CD14-positive monocyte (primary cell): ENCODE measurements around the gene LRRC4B. TPM values are rescaled to one million over a fixed set of nuclear protein-coding genes. Genes with fewer than 3 reads are reported as not detected.

ENCODE experiments used
- DNase-seq, 3 donors: peaks; one replicate each; pipeline ENCODE4 v3.0.0-alpha.2; 2011 to 2022
- H2AFZ ChIP-seq: 2 replicates; pipeline ENCODE4 v1.6.0; 2012; ENCODE audit warnings: mild to moderate bottlenecking, low read depth, low read length, inconsistent platforms; ENCODE audit not compliant: insufficient read depth, poor library complexity, severe bottlenecking
- H3K27ac ChIP-seq, 2 donors: 1 replicate in 1 of 2; 2 replicates in 1 of 2; pipeline ENCODE4 v1.5.1; 2012 to 2013; ENCODE audit warnings: low read length in 2 of 2, control low read depth in 1 of 2, inconsistent platforms in 1 of 2, low read depth in 1 of 2, mild to moderate bottlenecking in 1 of 2
- H3K27me3 ChIP-seq, 2 donors: one replicate each; pipeline versions ENCODE4 v1.6.0 to v1.6.1; 2011 to 2013; ENCODE audit warnings: low read length in 2 of 2; ENCODE audit not compliant: control insufficient read depth in 2 of 2, insufficient read depth in 2 of 2
- H3K36me3 ChIP-seq, 2 donors: replicated peaks in 1 of 2; 1 replicate in 1 of 2; 2 replicates in 1 of 2; pipeline versions ENCODE4 v1.5.1 to v1.6.1; 2012 to 2013; ENCODE audit warnings: low read length in 2 of 2, control low read depth in 1 of 2, inconsistent platforms in 1 of 2, mild to moderate bottlenecking in 1 of 2; ENCODE audit not compliant: insufficient read depth in 2 of 2, control insufficient read depth in 1 of 2
- H3K4me1 ChIP-seq, 2 donors: 1 replicate in 1 of 2; 2 replicates in 1 of 2; pipeline versions ENCODE4 v1.5.1 to v1.6.1; 2012 to 2013; ENCODE audit warnings: low read length in 2 of 2, control low read depth in 1 of 2, inconsistent platforms in 1 of 2, mild to moderate bottlenecking in 1 of 2, moderate library complexity in 1 of 2; ENCODE audit not compliant: insufficient read depth in 2 of 2, control insufficient read depth in 1 of 2
- H3K4me2 ChIP-seq: replicated peaks from 2 replicates; pipeline ENCODE3; 2012; ENCODE audit warnings: low read length, moderate library complexity, mild to moderate bottlenecking; ENCODE audit not compliant: poor library complexity, severe bottlenecking; ENCODE audit errors: extremely low read depth
- H3K4me3 ChIP-seq, 3 experiments: fragments of 200-600 bp in 1 of 3; sonication (generic) in 1 of 3; replicated peaks in 1 of 3; 1 replicate in 2 of 3; 2 replicates in 1 of 3; pipeline ENCODE4 v1.5.1; 2011 to 2013; ENCODE audit warnings: low read length in 3 of 3, mild to moderate bottlenecking in 3 of 3, control low read depth in 2 of 3, low read depth in 2 of 3, inconsistent platforms in 1 of 3, moderate library complexity in 1 of 3
- H3K79me2 ChIP-seq: 2 replicates; pipeline ENCODE4 v1.6.0; 2012; ENCODE audit warnings: mild to moderate bottlenecking, control low read depth, inconsistent platforms, low read length, moderate library complexity; ENCODE audit not compliant: insufficient read depth
- H3K9ac ChIP-seq: 2 replicates; pipeline ENCODE4 v1.6.0; 2017; ENCODE audit warnings: low read length, mild to moderate bottlenecking; ENCODE audit not compliant: insufficient read depth, poor library complexity, severe bottlenecking
- H3K9me3 ChIP-seq, 2 donors: replicated peaks in 1 of 2; 1 replicate in 1 of 2; 2 replicates in 1 of 2; pipeline versions ENCODE4 v1.5.1 to v1.6.1; 2012 to 2013; ENCODE audit warnings: low read length in 2 of 2, control low read depth in 1 of 2; ENCODE audit not compliant: control insufficient read depth in 1 of 2, insufficient read depth in 1 of 2
- H4K20me1 ChIP-seq: 2 replicates; pipeline ENCODE4 v1.6.0; 2012; ENCODE audit warnings: mild to moderate bottlenecking, low read length, control low read depth, moderate library complexity; ENCODE audit not compliant: insufficient read depth
- H3K27ac Mint-ChIP-seq, 7 donors: one replicate each; pipeline ENCODE4 v1.8.0; 2020; ENCODE audit warnings: mild to moderate bottlenecking in 7 of 7, mixed read lengths in 7 of 7, moderate library complexity in 6 of 7, inconsistent platforms in 2 of 7
- H3K27me3 Mint-ChIP-seq, 3 donors: one replicate each; pipeline ENCODE4 v1.8.0; 2021 to 2022; ENCODE audit warnings: low read depth in 3 of 3, mild to moderate bottlenecking in 3 of 3, mixed read lengths in 3 of 3, moderate library complexity in 3 of 3, inconsistent platforms in 1 of 3
- H3K36me3 Mint-ChIP-seq, 2 donors: one replicate each; pipeline ENCODE4 v1.8.0; 2020; ENCODE audit warnings: mixed read lengths in 2 of 2, inconsistent platforms in 1 of 2, mild to moderate bottlenecking in 1 of 2
- H3K4me1 Mint-ChIP-seq: one replicate; pipeline ENCODE4 v1.8.0; 2020; ENCODE audit warnings: mild to moderate bottlenecking, mixed read lengths
- H3K4me3 Mint-ChIP-seq, 2 donors: one replicate each; pipeline ENCODE4 v1.8.0; 2020; ENCODE audit warnings: mild to moderate bottlenecking in 2 of 2, mixed read lengths in 2 of 2, moderate library complexity in 1 of 2
- H3K9me3 Mint-ChIP-seq, 7 donors: one replicate each; pipeline ENCODE4 v1.8.0; 2020 to 2022; ENCODE audit warnings: mixed read lengths in 7 of 7, mild to moderate bottlenecking in 6 of 7, moderate library complexity in 6 of 7, inconsistent platforms in 2 of 7
- WGBS: methylation state at CpG from one replicate; pipeline ENCODE4 v1.1.5; 2013; ENCODE audit warnings: missing lambda C conversion rate; ENCODE audit not compliant: insufficient coverage; 5-methylcytosine and 5-hydroxymethylcytosine counted together
- intact Hi-C, 2 donors: fragments of 100-400 bp; cut with micrococcal nuclease; formaldehyde crosslinking; loops; one replicate each; pipeline versions ENCODE4 v1.15.0 to v1.15.1; 2023
- polyA plus RNA-seq, 3 donors: library from polyadenylated mRNA; depleted of rRNA in 1 of 3; unstranded in 2 of 3; stranded (reverse) in 1 of 3; fragments of 300-500 nt in 2 of 3; fragments of >200 nt in 1 of 3; fragmentation: Illumina TruSeq in 2 of 3; gene quantifications; 1 replicate in 2 of 3; 2 replicates in 1 of 3; pipeline ENCODE4 v1.2.3, GENCODE V29; 2012 to 2021
- TF ChIP-seq, protein P1 (sequence below): fragments of 200-600 bp; IDR thresholded peaks from one replicate; pipeline ENCODE4 v1.8.0; 2022; ENCODE audit warnings: antibody characterized with exemption, mild to moderate bottlenecking

The LRRC4B gene
- polyA plus RNA-seq, 3 donors: not detected

DNA sequence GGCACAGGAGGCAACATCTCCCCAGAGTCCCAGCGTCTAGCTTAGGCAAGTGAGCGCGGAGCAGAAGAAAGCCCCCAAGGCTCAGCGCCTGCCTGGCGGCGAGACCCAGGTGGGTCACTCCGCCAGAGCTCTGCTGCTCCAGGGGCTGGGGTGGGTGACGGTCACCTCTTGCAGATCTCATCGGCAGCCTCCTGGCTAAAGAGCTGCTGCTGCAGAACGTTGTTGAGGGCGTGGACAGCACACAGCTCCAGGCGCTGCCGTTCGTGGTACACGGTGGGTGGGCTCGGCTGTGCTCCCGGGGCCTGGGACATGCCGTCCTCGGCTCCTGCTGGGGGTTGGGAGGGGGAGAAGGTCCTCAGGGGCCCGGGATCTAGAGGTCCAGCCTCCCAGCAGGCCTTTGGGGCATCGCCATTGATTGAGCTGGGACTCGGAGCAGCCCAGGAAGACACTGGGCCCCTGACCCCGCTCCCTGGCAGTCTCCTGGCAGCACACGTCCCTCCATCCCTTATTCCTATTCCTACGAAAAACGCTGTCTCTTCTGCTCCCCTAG is 58.0 kb downstream of the LRRC4B start:
- no peaks in the 10 kb centered on the region for H3K9me3 ChIP-seq
- TF ChIP-seq, protein P1, sequence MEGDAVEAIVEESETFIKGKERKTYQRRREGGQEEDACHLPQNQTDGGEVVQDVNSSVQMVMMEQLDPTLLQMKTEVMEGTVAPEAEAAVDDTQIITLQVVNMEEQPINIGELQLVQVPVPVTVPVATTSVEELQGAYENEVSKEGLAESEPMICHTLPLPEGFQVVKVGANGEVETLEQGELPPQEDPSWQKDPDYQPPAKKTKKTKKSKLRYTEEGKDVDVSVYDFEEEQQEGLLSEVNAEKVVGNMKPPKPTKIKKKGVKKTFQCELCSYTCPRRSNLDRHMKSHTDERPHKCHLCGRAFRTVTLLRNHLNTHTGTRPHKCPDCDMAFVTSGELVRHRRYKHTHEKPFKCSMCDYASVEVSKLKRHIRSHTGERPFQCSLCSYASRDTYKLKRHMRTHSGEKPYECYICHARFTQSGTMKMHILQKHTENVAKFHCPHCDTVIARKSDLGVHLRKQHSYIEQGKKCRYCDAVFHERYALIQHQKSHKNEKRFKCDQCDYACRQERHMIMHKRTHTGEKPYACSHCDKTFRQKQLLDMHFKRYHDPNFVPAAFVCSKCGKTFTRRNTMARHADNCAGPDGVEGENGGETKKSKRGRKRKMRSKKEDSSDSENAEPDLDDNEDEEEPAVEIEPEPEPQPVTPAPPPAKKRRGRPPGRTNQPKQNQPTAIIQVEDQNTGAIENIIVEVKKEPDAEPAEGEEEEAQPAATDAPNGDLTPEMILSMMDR: no peak

DNA sequence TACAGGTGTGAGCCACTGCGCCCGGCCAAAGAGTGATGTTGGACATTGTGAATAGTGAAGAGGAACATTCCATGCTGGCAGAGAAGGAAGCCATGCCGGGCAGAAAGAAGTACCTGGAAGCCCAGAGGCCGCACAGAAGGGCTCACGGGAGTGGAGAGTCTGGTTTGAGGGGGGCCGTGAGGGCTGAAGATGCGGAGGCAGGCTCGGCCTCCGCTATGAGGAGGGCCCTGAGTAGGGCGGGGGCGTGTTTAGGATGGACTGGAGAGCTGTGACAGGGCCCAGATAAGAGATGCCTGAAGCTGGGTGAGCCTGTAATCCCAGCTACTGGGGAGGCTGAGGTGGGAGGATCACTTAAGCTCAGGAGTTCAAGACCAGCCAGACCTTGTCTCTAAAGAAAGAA is 58.9 kb downstream of the LRRC4B start:
- no peaks in the 10 kb centered on the region for H4K20me1 ChIP-seq
- TF ChIP-seq, protein P1: no peak

More for the DNA sequence above, 58.0 kb downstream of the LRRC4B start:
- no peaks in the 10 kb centered on the region for H3K9me3 Mint-ChIP-seq
- peak overlapping the region; percentile 88 for H3K4me2 ChIP-seq
- H3K36me3 ChIP-seq: no peaks in the 10 kb centered on the region
- H3K4me3 ChIP-seq: peak overlapping the region; percentile 77 to 91 (median 83)
- peaks cover 11 to 16% of the 10 kb centered on the region in 2 donors for H3K4me1 ChIP-seq
- peaks cover 12 to 13% of the 10 kb centered on the region in 2 donors for H3K36me3 Mint-ChIP-seq
- DNase-seq: no peak
- H4K20me1 ChIP-seq: no peaks in the 10 kb centered on the region
- H3K27ac ChIP-seq: peak overlapping the region; percentile 72 to 91
- H3K27me3 Mint-ChIP-seq: peaks cover 7 to 22% (median 15%) of the 10 kb centered on the region in 3 donors
- WGBS: 87% methylated on average over 25 of the region's 26 CpGs
- H2AFZ ChIP-seq: peak overlapping the region; percentile 82
- intact Hi-C loops: loop anchor here (2.0 to 5.0 kb wide), 4 partner anchors 33 to 292 kb away; partner anchors contain the start of genes EMC10 (in 1 of the 2), GARIN5A (in 1 of the 2), NR1H2 (in 1 of the 2) and POLD1 (in 1 of the 2)
- peaks cover 0 to 6% of the 10 kb centered on the region in 2 donors for H3K27me3 ChIP-seq
- H3K9ac ChIP-seq: peak overlapping the region; percentile 86
- H3K79me2 ChIP-seq: peaks cover 4% of the 10 kb centered on the region
- H3K4me3 Mint-ChIP-seq: peak overlapping the region; percentile 90 to 95
- peak overlapping the region; percentile 92 to 97 (median 96) for H3K27ac Mint-ChIP-seq
- peaks cover 15% of the 10 kb centered on the region for H3K4me1 Mint-ChIP-seq

More for the DNA sequence above, 58.9 kb downstream of the LRRC4B start:
- no peak overlapping the region for H3K27ac ChIP-seq
- no peaks in the 10 kb centered on the region for H3K9me3 ChIP-seq
- Mint-ChIP-seq H3K4me1 (peaks cover 15% of the 10 kb centered on the region), H3K27me3 (peaks cover 7 to 16% (median 9%) of the 10 kb centered on the region in 3 donors), H3K9me3 (no peaks in the 10 kb centered on the region), H3K36me3 (peaks cover 13% of the 10 kb centered on the region in 2 donors), H3K4me3 (peak overlapping the region in 1 of 2 donors; percentile 39), H3K27ac (peak overlapping the region in 2 of 7 donors; percentile 50 to 58)
- H2AFZ ChIP-seq: no peak overlapping the region
- peaks cover 4% of the 10 kb centered on the region for H3K79me2 ChIP-seq
- H3K4me1 ChIP-seq: peaks cover 11 to 16% of the 10 kb centered on the region in 2 donors
- H3K27me3 ChIP-seq: peaks cover 0 to 6% of the 10 kb centered on the region in 2 donors
- DNase-seq: no peak
- no peaks in the 10 kb centered on the region for H3K36me3 ChIP-seq
- no peak overlapping the region for H3K4me2 ChIP-seq
- H3K4me3 ChIP-seq: no peak overlapping the region
- WGBS: 90% methylated on average over 11 of the region's 11 CpGs
- intact Hi-C loops: no loop called here
- H3K9ac ChIP-seq: no peak overlapping the region
